GM18508 (cell line): Measurements from ENCODE around the gene TRAPPC3.

ENCODE experiments used
- ATAC-seq: cut with Tn5 transposase; IDR thresholded peaks from one replicate; pipeline ENCODE4 v1.9.1; 2021; ENCODE audit warnings: moderate number of reproducible peaks; ENCODE audit not compliant: insufficient read depth, unreplicated experiment

Gene TRAPPC3

DNA sequence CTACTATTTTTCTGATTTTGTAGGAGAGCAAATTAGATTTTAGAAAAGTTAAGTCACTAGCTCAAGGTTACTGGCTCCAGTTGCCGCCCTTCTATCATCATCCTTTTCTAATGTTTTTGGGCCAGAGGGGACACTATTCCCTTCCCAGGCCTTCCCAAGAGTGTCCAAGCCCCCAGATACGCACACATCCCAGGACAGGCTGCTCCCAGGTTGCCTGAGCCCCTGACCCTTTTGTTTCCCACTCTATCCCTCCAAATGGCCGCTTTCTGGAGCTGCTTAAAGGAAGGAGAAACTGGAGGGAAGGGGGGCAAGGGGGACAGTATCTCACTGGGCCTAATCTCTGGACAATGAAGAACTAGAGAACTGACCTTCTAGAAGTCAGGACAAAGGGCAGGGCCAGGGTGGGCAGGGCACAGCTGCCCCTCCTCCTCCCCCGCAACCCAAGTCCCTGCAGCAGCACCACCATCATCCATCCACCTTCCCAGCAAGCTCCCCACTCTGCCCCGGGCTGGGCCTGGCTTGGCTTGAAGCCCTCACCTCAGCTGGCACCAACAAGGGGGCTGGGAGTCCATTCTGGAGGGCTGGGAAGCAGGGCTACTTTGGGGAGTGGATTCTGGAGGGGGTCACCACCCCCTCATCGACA lies 5.6 kb upstream of the TRAPPC3 start:
- ATAC-seq: no peak

GRCh38 chr1:36154335-36154734 lies 5.0 kb upstream of the TRAPPC3 start:
- ATAC-seq: no peak

DNA sequence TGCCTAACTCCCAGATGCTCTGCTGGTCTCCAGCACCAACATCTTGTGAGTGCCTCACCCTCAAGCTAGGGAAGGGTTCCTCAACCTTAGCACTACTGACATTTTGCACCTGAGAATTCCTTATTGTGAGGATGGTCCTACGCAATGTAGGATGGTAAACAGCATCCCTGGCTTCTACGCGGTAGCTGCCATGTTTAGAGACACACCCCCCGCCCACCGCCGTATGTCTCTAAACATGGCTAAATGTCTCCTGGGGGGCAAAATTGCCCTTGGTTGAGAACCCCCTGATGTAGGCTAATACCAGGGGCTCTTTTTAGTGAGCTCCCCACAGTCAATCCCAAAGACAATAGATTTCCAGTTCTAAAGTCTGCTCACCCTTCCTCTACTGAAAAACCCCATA lies 4.2 kb upstream of the TRAPPC3 start:
- no peak for ATAC-seq

GRCh38 chr1:36151845-36152203 lies 2.5 kb upstream of the TRAPPC3 start:
- no peak for ATAC-seq

- no peak for ATAC-seq
Measured at GRCh38 chr1:36151134-36151844, 2.0 kb upstream of the TRAPPC3 start.

DNA sequence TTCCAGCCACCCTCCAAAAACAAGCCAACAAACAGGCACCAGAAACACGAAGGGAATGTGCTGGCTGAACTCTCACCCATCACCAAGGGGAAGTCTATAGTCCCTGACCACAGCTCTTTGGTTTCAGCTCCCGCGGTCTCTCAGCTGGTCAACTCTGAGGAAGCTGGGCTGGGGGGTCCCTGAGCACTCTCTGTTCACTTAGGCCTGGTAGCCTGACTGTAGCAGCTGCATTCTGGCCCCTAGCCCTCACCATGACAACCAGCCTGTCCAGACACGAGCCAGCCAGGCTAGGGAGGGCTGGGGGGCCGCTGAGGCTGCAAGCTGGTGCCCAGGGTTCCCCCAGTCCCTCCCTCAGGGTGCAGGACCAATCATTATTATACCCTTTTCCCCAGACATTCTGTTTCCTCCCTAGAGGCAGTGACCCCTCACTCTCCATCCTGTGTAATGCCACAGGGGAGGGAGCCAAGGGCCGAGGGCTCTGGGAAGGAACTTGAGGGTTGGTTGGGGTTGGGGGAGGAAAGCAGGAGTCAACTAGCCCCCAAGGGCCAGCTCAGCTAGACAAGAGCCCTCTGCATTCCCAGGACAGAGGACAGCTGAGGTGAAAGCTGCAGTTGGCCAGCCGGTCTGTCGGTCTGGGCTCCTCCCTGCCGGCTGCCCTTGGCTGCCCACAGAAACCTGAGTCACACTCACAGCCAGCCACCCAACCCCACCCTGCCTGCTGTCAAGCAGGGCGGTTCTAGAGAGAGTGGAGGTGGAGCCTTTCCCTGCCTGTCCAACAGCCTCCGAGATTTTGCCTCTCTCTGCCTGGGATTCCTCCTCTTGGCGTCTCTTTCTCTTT lies 1.2 kb upstream of the TRAPPC3 start:
- ATAC-seq: no peak

- no peak for ATAC-seq
Measured at GRCh38 chr1:36149973-36150295, 648 bp upstream of the TRAPPC3 start.

DNA sequence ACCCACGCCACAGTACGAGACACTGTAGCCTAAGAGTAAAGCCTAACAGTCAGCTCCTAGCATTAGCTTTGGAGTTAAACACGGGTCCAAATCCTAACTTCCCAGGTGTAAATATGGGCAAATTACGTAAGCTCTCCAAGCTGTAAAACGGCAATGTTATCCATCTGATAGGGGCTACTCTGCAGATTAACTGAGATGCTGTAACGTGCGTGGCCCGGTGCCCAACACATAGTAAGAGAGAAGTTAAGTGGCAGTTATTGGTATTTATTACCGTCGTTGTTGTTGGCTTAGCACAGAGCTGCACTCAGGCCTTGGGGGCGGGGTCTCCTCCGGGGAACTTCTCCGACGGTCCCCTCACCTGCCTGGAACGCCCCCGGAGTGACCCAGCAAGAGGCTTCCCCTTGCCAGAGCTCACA lies 457 bp downstream of the TRAPPC3 start:
- ATAC-seq: peak; percentile 4

GRCh38 chr1:36144413-36144812 lies 4.9 kb downstream of the TRAPPC3 start:
- no peak for ATAC-seq

- no peak for ATAC-seq
Measured at GRCh38 chr1:36143424-36143823, 5.9 kb downstream of the TRAPPC3 start.

- no peak for ATAC-seq
Measured at GRCh38 chr1:36142121-36142520, 7.2 kb downstream of the TRAPPC3 start.

GRCh38 chr1:36139521-36139920 lies 9.8 kb downstream of the TRAPPC3 start:
- no peak for ATAC-seq

- ATAC-seq: no peak
Measured at GRCh38 chr1:36137776-36138175, 11.5 kb downstream of the TRAPPC3 start.

DNA sequence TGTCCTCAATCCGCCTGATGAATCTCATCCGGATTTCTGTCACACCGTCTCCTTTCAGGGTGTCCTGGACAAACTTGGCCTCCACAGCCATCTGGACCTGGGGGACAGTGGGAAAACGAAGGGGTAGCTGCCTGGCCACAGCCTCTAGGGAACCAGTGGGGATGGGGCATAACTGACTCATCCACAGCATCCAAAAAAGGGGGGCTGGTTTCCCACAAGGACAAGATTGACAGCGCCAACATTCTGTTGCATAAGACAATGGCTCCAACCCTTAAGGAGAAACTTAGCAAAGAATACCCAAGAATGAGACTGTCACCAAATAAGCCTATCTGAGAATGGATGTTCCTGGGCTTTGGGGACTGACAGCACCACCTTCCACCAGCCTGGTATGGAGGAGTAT lies 12.1 kb downstream of the TRAPPC3 start:
- ATAC-seq: no peak

GRCh38 chr1:36136535-36136934 lies 12.8 kb downstream of the TRAPPC3 start:
- no peak for ATAC-seq

GRCh38 chr1:36135796-36136195 lies 13.5 kb downstream of the TRAPPC3 start:
- no peak for ATAC-seq

- no peak for ATAC-seq
Measured at GRCh38 chr1:36135330-36135667, 14.0 kb downstream of the TRAPPC3 start.

DNA sequence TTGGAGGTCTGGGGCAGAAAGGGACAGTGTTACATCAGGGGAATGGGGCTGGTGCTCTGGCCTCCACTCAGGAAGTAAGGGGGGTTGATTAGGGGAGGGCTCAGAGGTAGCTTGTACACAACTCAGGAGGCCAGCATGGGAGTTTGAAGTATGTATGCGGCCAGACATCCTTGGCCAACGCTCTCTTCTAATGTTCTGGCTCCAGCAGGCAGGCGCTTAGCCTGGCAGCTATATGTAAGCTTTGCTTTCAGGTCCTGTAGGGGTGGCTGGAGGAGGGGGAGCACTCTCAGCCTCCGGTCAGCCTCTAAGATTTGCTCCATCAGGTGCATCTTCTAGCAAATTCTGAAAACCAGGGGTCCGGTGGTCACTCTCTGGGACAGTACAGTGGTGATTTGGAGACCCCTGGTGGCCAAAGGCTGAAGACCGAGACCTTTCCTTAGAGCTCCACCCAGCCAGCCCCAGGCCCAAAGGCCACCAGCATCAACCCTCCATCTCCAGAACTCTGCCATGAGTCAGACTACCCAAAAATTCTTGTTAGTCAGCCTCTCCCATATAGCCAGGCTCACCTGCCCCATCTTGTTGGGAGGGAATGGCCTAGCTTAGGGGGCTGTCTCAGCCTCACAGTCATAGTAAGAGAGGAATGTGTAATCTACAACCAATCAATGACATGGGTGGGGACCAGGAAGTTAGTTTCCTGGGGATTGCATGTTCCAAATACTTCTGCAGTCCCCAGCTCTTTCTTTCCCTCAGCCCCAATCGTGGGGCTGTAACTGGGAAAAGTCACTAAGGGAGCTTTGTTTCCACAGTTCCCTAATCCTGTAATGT lies 14.6 kb downstream of the TRAPPC3 start:
- ATAC-seq: no peak

DNA sequence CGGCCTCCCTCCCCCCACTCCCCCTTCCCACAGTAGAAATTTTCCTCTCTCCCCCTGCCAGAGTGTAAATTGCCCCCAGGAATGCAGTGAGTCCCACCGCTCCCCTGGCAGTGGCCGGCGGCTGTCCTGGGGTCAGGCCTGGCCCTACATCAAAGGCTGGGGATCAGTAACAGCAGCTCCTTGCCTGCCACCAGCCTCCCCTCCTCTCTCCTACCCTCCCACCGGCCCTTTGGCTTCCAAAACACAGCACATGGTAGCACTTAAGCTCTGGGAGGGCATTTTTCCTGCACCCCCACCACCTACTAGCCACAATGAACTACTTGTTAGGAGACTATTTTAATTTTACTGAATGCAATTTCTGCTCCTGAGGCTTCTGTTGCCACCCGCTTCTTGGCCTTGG lies 15.3 kb downstream of the TRAPPC3 start:
- ATAC-seq: no peak

- ATAC-seq: no peak
Measured at GRCh38 chr1:36133484-36133883, 15.8 kb downstream of the TRAPPC3 start.

DNA sequence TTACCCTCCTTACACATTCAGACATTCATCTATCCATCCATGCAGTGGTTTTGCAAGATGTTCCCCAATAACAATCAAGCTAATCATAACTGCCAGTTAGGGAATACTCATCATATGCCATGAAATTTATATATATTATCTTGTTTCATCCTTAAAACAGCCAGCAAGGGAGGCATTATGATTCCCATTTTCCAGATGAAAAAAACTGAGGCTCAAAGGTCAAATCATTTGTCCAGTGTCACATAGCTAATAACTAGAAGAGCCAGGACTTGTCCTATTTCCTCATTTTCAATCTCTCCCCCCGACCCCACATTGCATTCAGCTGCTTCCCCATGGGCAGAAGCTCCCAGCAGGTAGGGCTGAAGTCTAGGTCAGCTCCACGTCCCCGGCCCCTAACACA lies 17.3 kb downstream of the TRAPPC3 start:
- no peak for ATAC-seq
